Activated CD8-positive, alpha-beta memory T cell treated with anti-CD3 and anti-CD28 coated beads, Interleukin-2, amount 50 U/mL, for 48 hours (primary cell): ENCODE measurements around the gene MAD1L1.
"Not testable (repeated sequence)": the region's sequence is repeated elsewhere in the genome, so short reads cannot be mapped to it uniquely, and the experiment has no call there.

Source experiments
- DNase-seq: peaks from one replicate; pipeline ENCODE4 v3.0.0-alpha.2; 2020

Gene MAD1L1

DNA sequence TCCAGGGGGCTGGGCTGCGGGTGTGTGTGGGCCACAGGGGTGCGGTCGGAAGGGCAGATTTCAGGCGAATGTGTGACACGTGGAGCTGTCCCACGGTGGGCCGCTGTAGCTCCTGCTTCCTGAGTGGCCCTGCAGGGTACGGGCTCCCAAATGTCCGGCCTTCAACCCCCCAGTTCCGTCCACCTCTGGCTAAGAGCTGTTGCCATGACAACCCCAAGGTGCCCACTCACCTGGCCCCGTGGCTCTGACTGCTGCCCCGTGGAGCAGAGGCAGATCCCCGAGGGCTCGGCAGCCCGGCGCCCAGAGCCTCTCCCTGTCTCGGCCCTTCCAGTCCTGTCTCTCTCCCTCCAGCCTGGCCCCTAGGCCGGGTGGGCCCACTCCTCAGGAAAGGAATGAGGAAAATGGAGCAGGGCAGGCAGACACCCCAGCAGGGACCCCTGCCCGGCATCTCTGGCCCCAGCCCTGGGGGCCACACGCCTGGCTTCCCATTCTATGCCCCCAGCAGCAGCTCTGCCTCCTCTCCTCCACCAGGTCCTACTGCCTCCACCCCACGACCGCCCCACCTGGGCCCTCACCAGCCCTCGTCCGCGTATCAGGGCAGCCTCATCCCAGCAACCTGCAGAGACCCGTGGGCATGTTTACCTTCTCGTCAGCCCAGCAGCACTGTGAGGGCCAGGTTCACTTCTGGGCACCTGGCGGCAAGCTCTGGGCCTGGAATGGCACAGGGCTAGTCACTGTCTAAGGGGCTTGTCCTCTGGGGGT is 347.1 kb downstream of the MAD1L1 start:
- no peak for DNase-seq

DNA sequence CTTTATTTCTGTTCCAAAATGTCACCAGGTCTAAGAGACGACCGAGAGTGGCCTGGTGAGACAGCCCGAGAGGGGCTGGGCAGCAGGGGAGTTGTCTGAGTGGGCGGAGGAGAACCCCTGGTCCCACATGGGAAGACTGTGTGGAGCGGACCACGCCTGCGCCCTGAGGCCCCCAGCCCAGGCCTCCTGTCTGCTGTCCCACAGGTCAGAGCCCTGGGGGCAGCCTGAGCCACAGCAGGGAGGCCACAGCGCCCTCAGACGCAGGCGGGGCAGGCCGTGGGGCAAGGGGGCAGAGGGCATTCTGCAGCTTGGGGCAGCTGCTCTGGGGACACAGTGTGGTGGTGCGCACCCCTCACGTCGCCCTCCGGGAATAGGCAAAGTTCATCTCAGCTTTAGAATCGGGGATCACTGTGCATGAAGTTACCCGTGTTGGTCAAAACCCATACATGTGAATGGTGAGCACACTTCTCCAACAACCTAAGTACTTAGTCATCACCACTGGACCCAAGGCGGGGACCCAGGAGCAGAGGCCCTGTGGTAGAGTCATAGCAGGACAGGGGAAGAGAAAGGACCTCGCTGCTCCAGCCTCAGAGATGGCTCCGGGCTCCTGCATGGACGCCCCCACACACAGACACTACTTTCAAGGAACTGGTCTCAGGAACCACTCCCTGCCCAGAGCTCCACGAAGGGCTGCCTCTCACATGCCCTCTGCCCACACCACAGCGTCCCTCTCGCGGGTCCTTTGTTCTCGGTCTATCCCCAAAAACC is 348.0 kb downstream of the MAD1L1 start:
- no peak for DNase-seq

DNA sequence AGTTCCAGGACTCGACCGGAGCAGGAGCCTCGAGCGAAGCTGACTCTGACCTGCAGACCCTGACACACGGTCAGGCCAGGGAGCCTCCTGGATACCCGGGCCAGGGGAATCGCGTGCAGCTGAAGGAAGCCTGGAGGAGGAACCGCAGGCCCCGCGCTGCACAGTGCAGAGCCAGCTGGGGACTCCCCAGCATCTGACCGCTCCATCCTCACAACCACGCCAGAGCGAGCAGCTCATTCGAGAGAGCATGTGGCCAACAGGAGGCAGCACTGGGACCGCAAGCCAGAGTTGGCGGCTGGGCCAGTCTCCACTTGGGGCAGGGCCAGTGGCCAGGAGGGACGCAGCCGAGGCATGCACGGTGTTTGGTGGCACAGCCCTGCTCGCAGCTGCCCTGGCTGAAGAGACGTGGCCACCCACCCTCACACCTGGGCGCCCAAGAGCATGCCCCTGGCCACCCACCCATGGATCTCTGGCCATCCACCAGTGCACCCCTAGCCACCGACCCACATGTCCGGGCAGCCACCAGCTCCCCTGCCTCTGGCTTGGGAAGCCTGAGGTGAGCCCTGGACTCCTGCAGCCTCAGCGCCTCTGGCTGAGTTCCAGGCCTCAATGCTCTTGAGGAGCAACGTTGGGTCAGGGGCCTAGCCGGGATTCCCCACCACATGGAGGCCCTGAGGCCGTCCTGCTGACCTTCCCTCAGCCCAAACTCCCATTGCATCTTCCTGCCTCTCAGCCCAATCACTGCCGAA is 348.7 kb downstream of the MAD1L1 start:
- no peak for DNase-seq

DNA sequence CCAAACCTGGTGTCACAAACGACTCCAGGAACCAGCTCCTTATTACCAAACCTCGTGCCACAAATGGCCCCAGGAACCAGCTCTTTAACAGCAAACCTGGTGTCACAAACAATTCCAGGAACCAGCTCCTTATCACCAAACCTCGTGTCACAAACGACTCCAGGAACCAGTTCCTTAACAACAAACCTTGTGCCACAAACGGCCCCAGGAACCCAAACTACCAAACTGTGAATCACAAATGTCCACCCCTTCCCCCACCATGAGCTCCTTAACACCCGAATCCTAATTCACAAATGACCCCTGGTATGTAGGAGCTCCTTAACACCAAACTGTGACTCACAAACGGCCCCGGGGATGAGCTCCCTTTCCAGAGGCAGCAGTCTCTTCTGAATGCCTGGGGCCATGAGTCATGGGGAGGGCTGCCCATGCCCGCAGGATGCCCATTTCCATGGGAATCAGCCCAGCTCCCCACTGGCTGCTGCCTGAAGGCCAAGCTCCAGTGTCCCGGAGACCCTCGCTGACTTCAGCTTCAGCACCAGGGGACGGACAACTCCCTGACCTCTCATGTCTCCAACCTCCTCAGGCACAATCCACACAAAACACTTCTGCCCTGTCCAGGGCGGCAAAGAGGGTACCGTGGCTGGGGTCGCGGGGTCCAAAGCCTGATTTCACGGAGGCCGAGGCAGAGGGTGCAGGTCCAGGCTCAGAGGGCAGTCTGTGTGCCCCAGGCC is 349.5 kb downstream of the MAD1L1 start:
- no peak for DNase-seq

DNA sequence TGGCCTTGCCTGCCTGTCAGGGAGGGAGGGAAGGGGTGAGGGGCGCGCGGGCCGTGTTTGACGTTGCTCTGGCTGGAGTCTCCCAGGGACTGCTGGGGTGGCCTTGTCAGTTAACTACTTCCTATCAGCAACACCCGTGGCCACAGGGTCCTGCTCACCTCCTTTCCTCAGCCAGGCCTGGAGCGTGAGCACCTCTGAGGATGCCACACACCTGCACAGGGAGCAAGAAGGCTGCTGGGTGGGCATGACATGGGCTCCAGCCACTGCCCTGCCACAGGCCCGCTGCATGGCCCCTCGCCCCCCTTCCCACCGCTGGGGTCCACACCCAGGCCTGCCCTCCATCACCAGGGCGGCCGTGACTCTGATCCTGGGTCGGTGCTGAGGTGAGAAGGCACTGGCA is 350.3 kb downstream of the MAD1L1 start:
- DNase-seq = no peak

DNA sequence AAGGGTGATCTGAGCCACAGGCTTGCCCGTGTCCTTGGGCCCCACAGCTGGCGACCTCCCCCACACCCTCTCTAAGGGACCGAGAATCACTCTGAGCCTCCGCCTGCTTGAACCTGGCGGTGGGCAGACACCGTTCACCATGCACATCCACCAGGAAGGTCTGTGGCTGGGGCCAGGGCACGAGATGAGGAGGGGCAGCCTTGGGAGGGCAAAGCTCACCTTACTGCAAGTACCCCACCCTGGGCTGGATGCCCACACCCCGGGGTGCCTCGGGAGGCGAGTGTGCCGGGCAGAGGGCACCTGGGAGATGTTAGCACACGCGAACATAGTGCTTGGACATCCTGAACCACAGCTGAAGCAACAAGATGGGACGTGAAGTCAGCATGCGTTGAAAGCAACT is 350.8 kb downstream of the MAD1L1 start:
- DNase-seq = no peak

DNA sequence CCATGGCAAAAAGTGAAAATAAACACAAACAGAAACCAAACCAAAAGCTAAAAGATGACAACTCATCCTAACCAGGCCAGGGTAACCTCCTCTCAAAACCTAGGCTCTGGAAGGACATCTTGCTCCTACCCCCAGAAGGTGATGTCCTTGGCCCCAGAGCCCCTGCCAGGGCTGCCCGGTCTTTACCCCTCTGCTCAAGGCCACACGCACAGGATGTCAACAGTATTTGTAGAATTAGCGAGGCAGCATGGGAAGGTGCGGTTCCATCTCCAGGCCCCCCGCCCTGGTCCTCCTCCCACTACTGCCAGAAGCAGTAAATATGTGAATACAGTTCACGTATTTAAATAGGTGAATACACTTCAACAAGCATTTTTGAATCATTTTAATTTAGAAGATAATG is 356.1 kb downstream of the MAD1L1 start:
- DNase-seq = not testable (repeated sequence)

DNA sequence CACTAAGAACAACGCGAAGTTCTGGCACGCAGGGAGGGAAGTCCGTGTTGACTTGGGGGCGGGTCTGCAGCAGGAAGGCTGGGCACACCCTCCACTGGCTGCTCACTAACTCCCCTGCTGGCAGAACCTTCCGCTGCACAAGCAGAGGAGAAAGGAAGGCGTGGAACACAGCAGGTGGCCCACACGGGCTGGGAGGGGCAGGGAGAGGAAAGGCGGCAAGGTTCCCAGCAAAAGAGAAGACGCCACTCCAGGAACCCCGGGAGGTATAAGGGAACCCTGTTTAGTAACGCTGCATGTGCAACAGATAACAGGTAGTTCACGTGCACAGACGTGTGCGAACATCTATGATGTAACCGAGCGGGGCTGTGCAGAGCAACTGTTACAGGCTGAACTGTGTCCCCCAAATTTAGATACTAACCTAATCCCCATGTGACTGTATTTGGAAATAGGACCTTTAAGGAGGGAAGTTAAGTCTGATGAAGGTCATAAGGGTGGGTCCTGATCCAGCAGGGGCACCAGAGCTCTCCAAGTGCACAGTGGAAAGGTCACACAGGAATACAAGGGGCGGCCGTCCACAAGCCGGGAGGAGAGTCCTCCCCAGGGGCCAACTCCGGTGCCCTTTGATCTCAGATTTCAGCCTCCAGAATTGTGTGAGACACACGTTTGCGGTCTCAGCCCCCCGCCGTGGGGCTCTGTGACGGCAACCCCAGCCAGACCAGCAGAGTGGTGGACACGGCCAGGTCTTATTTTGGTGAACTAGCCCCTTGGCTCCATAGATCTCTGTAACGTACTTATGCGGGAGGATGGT is 357.1 kb downstream of the MAD1L1 start:
- DNase-seq = not testable (repeated sequence)

DNA sequence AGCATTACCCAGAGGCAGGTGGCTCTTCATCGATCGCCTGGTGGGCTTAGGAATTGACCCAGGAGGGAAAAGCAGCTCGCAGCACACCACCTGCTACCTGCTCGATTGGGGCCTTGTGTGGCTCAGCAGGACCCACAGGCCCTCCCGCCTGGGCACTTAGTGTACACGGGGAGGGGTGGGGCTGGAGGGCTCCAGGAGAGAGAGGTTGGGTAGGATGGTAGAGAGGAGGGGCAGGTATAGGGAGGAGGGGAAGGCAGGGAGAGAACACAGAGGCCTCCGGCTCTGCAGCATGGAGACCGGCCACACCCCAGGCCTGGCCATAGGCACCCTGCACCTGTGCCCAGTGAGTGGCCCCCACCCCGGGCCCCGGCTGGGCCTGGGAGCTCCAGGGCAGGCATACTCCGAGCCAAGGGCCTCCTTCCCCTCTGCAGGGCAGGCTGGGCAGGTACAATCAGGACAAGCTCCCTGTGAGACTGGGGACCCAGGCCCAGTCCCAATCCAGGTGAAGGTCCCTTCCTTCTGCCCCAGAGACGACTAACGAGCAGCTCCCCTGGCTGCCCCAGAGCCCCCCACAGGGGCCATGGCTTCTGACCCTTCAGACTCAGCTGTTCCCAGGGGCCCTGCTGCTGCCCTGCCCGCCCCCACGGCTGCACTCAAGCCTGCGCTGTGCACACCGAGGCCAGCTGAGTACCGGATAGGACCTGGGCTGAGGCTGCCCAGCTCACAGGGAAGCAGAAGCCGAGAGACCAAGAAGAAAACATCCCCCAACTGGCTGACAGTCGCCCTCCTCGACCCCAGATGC is 358.0 kb downstream of the MAD1L1 start:
- DNase-seq = not testable (repeated sequence)

DNA sequence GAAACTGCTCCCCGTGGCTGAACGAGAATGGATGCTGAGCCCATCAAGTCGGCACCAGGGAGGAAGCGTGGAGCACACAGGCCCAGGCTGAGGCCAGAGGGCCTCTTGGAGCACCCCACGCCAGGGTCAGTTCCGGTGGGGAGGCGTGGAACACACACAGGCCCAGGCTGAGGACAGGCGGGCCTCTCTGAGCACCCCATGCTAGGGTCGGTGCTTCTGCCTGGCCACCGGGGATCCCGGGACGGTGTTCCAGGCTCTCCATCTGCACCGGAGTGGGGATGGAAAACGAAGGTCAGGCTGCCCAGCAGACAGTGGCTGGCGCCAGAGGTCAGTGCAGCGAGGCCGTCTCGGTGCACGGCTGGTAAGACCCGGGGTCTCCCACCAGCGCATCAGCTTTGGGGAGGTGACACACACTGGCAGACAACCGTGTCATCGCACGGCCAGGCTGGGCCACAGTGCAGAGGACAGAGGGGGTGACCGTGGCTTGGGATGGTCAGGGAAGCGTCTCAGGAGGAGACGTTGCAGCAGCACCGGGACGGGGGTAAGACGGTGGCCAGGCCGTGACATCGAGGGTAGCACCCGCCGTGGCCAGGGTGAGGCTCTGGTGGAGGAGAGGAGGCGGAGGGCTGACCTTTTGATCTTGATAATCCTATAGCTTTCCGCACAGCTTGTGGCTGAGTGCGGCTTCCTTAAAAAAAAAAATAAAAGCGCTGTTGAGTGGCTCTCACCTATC is 358.7 kb downstream of the MAD1L1 start:
- no peak for DNase-seq

DNA sequence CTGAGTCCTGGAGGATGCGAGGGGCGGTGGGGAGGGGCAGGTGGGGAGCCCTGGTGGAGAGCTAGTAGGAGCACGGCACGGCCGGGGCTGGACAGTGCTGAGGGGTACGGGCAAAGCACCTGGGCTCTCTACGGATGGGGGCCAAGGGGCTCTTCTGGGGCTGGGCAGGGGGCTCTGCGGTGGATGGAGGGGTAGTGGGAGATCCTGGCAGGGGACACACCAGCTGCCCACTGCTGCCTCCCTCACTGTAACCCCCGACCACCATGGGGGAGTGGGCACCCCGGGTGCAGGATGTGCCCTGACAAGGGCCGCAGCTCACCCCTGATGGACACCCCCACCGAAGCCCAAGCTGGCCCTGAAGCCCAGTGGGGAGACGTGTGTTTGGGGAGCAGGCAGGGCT is 359.3 kb downstream of the MAD1L1 start:
- DNase-seq = no peak

DNA sequence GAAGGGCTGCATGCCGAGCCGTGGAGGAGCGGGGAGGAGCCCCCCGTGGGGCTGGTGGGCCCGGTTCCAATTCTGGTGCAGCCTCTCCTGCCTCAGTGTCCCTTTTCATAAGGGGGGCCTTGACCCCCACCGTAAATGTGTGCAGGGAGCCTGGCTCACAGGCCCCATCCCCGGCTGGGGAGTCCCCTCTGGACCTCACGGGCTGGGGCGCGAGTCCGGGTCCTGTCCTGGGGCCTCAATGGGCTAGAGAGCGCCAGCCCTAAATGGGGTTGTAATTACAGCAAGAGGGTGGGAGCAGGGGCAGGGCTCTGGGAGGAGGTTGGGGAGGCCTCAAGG is 359.7 kb downstream of the MAD1L1 start:
- no peak for DNase-seq

DNA sequence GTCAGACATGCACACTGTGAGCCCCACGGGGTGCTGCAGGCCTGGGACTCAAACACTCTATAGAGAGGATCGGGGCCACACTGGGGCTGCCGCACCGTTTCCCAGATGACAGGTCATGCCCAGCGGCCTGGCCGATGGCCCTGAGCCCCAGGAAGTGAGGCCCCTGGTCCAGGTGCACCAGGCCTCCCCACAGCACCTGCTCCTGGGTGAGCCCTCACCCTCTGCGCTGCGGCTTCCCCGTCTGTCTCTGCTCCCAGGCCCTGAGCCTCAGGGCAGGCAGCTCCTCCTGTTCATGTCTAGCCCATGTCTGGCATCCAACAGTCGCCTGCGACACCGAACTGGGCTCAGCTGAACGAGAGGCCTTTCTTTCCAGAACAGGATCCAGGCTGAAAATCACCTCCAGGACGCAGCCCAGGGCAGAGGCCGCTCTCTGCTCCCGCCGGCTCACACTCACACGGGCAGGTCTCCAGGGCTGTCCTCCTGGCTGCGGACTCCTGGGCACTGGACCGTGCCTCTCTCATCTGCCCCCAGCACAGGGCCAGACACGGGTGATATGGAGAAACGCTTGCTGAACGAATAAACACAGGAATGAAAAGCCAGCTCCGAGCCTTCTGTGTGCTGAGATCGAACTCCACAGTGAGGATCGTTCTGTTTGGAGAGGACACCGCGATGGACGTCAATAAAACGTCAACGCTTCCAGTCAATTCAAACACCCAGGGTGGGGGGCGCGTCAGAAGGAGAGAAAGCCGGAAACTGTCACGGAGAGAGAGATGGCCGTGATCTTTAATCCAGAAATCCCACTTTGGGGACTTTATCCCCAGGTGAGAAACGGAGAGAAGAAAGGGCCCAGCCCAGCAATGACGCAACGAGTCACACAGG is 360.3 kb downstream of the MAD1L1 start:
- no peak for DNase-seq

DNA sequence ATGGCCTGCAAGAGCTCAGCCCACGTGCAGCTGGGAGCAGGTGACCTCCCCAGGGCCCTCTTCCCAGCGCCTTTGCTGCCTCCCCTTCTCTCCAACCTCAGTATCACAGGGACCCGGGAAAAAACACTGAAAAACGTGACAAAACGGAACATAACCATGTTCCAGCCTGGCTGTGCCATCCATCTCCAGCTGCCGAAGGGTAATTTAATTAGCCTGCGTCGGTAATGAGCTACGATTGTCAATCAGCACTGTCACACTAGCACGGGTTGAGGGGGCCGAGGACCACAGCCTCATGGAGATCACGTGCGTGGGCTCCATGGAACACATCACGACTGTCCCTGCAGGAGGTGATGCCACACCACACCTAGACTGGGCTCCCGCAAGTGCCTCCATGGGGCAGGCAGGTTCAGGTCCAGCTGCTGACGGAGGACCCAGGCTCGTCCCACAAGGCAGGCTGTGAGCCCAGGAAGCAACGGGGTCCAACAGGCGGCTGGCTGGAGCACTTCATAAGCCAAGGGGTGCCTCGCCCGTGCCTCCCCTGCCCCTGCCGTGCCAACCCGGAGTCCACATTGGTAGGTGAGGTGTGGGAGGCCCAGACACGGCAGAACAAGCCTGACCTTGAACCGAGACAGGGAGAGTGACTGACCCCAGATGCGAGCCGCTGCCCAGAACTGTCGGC is 363.2 kb downstream of the MAD1L1 start:
- no peak for DNase-seq

DNA sequence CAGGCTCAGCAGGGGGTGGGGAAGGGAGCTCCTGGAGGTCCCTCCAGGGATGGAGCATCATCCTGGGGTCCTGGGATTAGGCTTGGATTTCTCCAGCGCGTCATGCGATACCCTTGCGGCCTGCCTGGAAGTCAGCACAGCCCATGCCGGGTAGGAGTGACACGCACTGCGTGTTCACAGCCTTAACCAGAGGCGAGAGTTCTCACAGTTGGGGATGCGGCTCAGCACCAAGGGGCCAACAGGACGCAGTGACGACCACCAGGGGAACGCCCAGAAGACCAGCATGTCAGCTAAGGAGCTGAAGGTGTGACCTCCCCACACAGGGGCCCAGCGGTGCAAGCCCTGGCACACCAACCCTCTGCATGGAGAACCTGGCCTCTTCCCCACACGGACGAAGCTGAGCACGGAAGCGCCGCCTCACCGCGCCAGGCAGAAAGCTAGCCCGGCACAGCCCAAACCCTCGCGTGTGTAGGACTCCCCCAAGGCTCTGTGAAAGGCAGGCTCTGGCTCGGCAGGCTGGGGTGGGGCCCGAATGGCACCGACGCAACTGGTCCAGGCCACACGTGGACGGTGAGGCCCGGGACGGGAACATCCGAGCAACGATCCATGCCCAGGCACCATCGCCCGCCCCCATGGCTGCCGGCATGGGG is 364.1 kb downstream of the MAD1L1 start:
- DNase-seq = no peak

DNA sequence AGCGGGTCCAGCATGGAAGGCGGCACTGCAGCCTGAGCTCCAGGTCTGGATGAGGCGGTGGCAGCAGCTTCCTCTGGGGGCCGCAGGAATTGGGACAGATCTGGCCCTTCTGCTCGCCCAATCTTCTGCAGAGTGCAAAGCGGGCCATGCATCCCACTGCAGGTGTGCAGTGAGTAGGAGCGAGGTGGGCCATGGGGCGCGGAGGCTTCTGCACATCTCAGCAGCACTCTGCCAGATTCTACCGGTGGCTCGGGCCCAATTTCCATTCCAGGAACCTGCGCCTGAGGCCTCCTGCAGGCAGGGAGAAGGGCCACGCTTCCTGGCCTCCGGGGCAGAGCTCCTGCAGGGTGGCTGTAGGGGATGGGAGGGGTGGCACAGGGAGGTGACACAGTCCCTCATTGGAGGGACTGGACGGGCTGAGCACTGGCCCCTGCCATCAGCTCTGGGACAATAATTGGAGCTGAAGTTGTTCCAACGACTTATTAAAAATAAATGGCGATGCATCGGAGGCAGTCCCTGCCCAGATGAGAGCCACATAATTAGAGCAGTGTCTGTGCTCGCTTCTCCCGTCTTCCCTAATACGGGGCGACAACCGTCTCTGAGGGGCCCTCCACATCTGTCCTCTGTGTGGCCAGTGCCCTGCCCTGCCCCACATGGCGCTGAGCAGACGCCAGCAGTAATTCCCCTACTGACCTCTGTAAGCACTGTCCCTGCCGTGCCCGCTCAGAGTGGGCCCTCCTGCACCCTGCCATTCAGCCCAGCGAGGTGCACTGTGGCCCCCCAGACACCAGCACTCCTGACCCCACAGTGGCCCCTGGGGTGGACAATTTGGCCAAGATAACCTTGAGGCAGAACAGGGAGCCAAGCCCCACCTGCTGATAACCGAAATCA is 365.1 kb downstream of the MAD1L1 start:
- DNase-seq = no peak

DNA sequence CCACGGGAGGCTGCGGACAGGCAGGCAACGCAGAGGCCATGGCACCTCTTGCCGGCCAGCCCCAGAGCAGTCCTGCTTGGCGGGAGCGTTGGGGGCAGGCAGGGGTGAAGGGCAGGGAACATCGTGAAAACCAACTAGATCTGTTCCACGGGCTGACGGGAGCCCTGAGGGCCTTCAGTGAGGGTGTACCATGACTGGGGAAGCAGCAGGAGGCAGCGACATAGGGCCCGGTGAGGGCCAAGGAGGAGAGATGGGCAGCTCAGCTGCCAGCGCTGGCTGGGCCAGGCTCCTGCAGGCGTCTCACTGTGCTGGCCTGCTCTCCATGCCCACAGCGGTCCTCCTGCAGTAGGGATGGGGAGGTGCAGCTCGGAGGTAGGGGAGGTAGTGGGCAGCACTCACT is 366.1 kb downstream of the MAD1L1 start:
- DNase-seq = no peak
